HepG2 (cell line): Measurements from ENCODE around the gene MPST. TPM values are rescaled to one million over a fixed set of nuclear protein-coding genes. Genes with fewer than 3 reads are reported as not detected.

ENCODE experiments used
- ATAC-seq: fragments of 200-7000 bp; cut with Tn5 transposase; 3 replicates; pipeline ENCODE4 v1.9.1; 2020; ENCODE audit warnings: mild to moderate bottlenecking, moderate library complexity
- BruUV-seq: library from RNA; stranded (reverse); fragments of 400-500 nt; replicated peaks from 2 replicates; lab custom pipeline; 2021; lab: Mats Ljungman, UMichigan
- CTCF ChIA-PET: fragments of 300-600 bp; formaldehyde crosslinking; extraction: SDS; loops from one replicate; lab custom pipeline; 2021; ENCODE audit warnings: low total read pairs, inconsistent platforms, low intra/inter-chr PET ratio; lab: Yijun Ruan, JAX
- POLR2A ChIA-PET: fragments of 350-600 bp; sonication (Branson Sonifier 250); formaldehyde crosslinking; loops from one replicate; lab custom pipeline; 2020; ENCODE audit warnings: antibody characterized with exemption, inconsistent platforms; lab: Yijun Ruan, JAX
- DNase-seq: peaks from one replicate; pipeline ENCODE4 v3.0.0-alpha.2; 2015; ENCODE audit warnings: low spot score
- FAIRE-seq: peaks from 3 replicates; lab custom pipeline; 2011; peaks lifted over from hg19 to GRCh38; lab: Jason Lieb, UNC
- H2AFZ ChIP-seq: one replicate; pipeline ENCODE4 v1.6.1; 2011; ENCODE audit warnings: low read length, inconsistent platforms
- H3K27ac ChIP-seq: fragments of 300-600 bp; 3 replicates; pipeline ENCODE4 v1.8.0; 2011; ENCODE audit warnings: mixed run types, mild to moderate bottlenecking, mixed read lengths, low read length, inconsistent platforms; ENCODE audit not compliant: insufficient read depth; ENCODE audit errors: extremely low read length
- H3K27me3 ChIP-seq, 2 experiments: fragments of 200-600 bp in 1 of 2; 2 replicates in 1 of 2; 3 replicates in 1 of 2; pipeline versions ENCODE4 v1.6.0 to v1.8.0; 2011; ENCODE audit warnings: low read length in 2 of 2, mild to moderate bottlenecking in 2 of 2, moderate library complexity in 2 of 2, inconsistent platforms in 1 of 2; ENCODE audit not compliant: insufficient read depth in 2 of 2, control insufficient read depth in 1 of 2
- H3K36me3 ChIP-seq, 2 experiments: fragments of 200-600 bp in 1 of 2; replicated peaks in 1 of 2; 2 replicates in 1 of 2; 3 replicates in 1 of 2; pipeline versions ENCODE4 v1.5.1 to v1.8.0; 2011; ENCODE audit warnings: low read length in 2 of 2, inconsistent platforms in 1 of 2; ENCODE audit not compliant: insufficient read depth in 2 of 2, control insufficient read depth in 1 of 2
- H3K4me1 ChIP-seq: 2 replicates; pipeline ENCODE4 v1.5.1; 2012; ENCODE audit warnings: low read length, inconsistent platforms; ENCODE audit not compliant: insufficient read depth
- H3K4me2 ChIP-seq: 2 replicates; pipeline ENCODE4 v1.6.0; 2011; ENCODE audit warnings: low read depth, low read length, inconsistent platforms
- H3K4me3 ChIP-seq, 3 experiments: fragments of 200-600 bp in 1 of 3; sonication (generic), shearing (Covaris generic) in 1 of 3; replicated peaks in 1 of 3; 2 replicates each; pipeline ENCODE4 v1.5.1; 2011 to 2016; ENCODE audit warnings: low read length in 3 of 3, inconsistent platforms in 2 of 3, low read depth in 2 of 3, mild to moderate bottlenecking in 2 of 3, control low read depth in 1 of 3, mixed read lengths in 1 of 3; ENCODE audit not compliant: insufficient read depth in 1 of 3
- H3K79me2 ChIP-seq: one replicate; pipeline ENCODE4 v1.6.1; 2011; ENCODE audit warnings: low read length, inconsistent platforms; ENCODE audit not compliant: insufficient read depth
- H3K9ac ChIP-seq: 2 replicates; pipeline ENCODE4 v1.6.0; 2011; ENCODE audit warnings: mild to moderate bottlenecking, low read depth, low read length, inconsistent platforms; ENCODE audit not compliant: insufficient read depth
- H3K9me3 ChIP-seq: 2 replicates; pipeline ENCODE4 v1.5.1; 2012; ENCODE audit warnings: mild to moderate bottlenecking, low read length
- H4K20me1 ChIP-seq: 2 replicates; pipeline ENCODE4 v1.6.0; 2011; ENCODE audit warnings: inconsistent platforms, mild to moderate bottlenecking, low read length, moderate library complexity; ENCODE audit not compliant: insufficient read depth
- ATF1 ChIP-seq: IDR thresholded peaks from 2 replicates; pipeline ENCODE4 v1.6.1; 2016; ENCODE audit warnings: mild to moderate bottlenecking, control low read depth
- BRD4 ChIP-seq: sonication (generic); formaldehyde crosslinking; IDR thresholded peaks from 2 replicates; pipeline ENCODE4 v1.4.0; 2020; ENCODE audit warnings: missing genetic modification reagents
- EEA1 ChIP-seq: sonication (generic); formaldehyde crosslinking; IDR thresholded peaks from 2 replicates; pipeline ENCODE4 v1.5.1; 2020; ENCODE audit warnings: mild to moderate bottlenecking, missing genetic modification reagents, borderline replicate concordance
- HDAC6 ChIP-seq: fragments of 200-600 bp; sonication (generic); IDR thresholded peaks from 2 replicates; pipeline ENCODE4 v1.7.0; 2017; ENCODE audit warnings: mild to moderate bottlenecking, antibody characterized with exemption, low read length, low read depth
- MAFG ChIP-seq: sonication (generic); formaldehyde crosslinking; IDR thresholded peaks from 2 replicates; pipeline ENCODE4 v1.5.1; 2020; ENCODE audit warnings: mild to moderate bottlenecking, missing genetic modification reagents
- NCOA2 ChIP-seq: sonication (generic); formaldehyde crosslinking; IDR thresholded peaks from 2 replicates; pipeline ENCODE4 v1.8.0; 2022; ENCODE audit warnings: inconsistent platforms
- NPAS2 ChIP-seq: sonication (generic); formaldehyde crosslinking; IDR thresholded peaks from 2 replicates; pipeline ENCODE4 v1.8.0; 2022; ENCODE audit warnings: mild to moderate bottlenecking, missing genetic modification reagents, borderline replicate concordance
- PBX2 ChIP-seq: IDR thresholded peaks from 2 replicates; pipeline ENCODE4 v1.6.1; 2016; ENCODE audit warnings: control low read depth
- RAD51 ChIP-seq: fragments of 450-650 bp; IDR thresholded peaks from 2 replicates; pipeline ENCODE4 v1.6.1; 2016; ENCODE audit warnings: borderline replicate concordance
- SIX1 ChIP-seq: sonication (generic); formaldehyde crosslinking; IDR thresholded peaks from 2 replicates; pipeline ENCODE4 v1.4.0; 2020; ENCODE audit warnings: missing genetic modification reagents, borderline replicate concordance
- TRIM22 ChIP-seq: fragments of 450-650 bp; IDR thresholded peaks from 2 replicates; pipeline ENCODE4 v1.6.1; 2017
- U2AF1 ChIP-seq: fragments of 200-400 bp; formaldehyde crosslinking; optimal IDR thresholded peaks from 2 replicates; pipeline ENCODE3; 2017; ENCODE audit warnings: mild to moderate bottlenecking, low read depth, low read length
- ZBTB34 ChIP-seq: sonication (generic); formaldehyde crosslinking; IDR thresholded peaks from 2 replicates; pipeline ENCODE4 v1.8.0; 2022; ENCODE audit warnings: mild to moderate bottlenecking, missing genetic modification reagents
- ZBTB39 ChIP-seq: sonication (generic); formaldehyde crosslinking; IDR thresholded peaks from 2 replicates; pipeline ENCODE4 v1.5.0; 2020; ENCODE audit warnings: missing genetic modification reagents
- ZFP41 ChIP-seq: sonication (generic); formaldehyde crosslinking; IDR thresholded peaks from 2 replicates; pipeline ENCODE4 v1.4.0; 2020; ENCODE audit warnings: mild to moderate bottlenecking, missing genetic modification reagents, borderline replicate concordance
- ZNF281 ChIP-seq: sonication (generic); formaldehyde crosslinking; IDR thresholded peaks from 2 replicates; pipeline ENCODE4 v1.4.0; 2020; ENCODE audit warnings: missing genetic modification reagents, borderline replicate concordance
- ZNF44 ChIP-seq: sonication (generic); formaldehyde crosslinking; IDR thresholded peaks from 2 replicates; pipeline ENCODE4 v1.5.1; 2020; ENCODE audit warnings: mild to moderate bottlenecking, missing genetic modification reagents
- ZNF674 ChIP-seq: sonication (generic); formaldehyde crosslinking; IDR thresholded peaks from 2 replicates; pipeline ENCODE4 v1.5.0; 2020; ENCODE audit warnings: low read depth, mild to moderate bottlenecking, missing genetic modification reagents
- WGBS: methylation state at CpG from one replicate; pipeline ENCODE4 v1.1.6; 2017; ENCODE audit warnings: low lambda C conversion rate; 5-methylcytosine and 5-hydroxymethylcytosine counted together
- in situ Hi-C: cut with HindIII; loops from 2 replicates; pipeline ENCODE4 v1.10.0; 2017; ENCODE audit warnings: low pct_unique_long_range_greater_than_20kb; ENCODE audit not compliant: extremely low pct_ligation_motif_present
- intact Hi-C: fragments of 100-400 bp; cut with micrococcal nuclease; formaldehyde crosslinking; loops from one replicate; pipeline ENCODE4 v1.10.0; 2022; ENCODE audit not compliant: unreplicated experiment
- polyA plus RNA-seq, 8 experiments: library from polyadenylated mRNA; depleted of rRNA in 3 of 8; stranded (reverse) in 7 of 8; unstranded in 1 of 8; fragments of >200 nt; fragmentation: Illumina TruSeq in 4 of 8; extraction: Trizol in 4 of 8; gene quantifications; 2 replicates each; pipeline versions ENCODE4 v1.2.1 to v1.2.3, GENCODE V29; 2011 to 2016; ENCODE audit warnings: low read depth in 4 of 8, missing spikeins in 1 of 8, mixed read lengths in 1 of 8; ENCODE audit not compliant: insufficient read depth in 1 of 8
- total RNA-seq, 5 experiments: library from RNA; depleted of rRNA; stranded (reverse); fragments of >200 nt; fragmentation: Illumina TruSeq; extraction: Trizol; gene quantifications; 2 replicates each; pipeline ENCODE4 v1.2.3, GENCODE V29; 2016; ENCODE audit warnings: low read depth in 1 of 5

The MPST gene
- total and polyA plus RNA-seq, 2 of the 13 experiments (the other 11 are each of a cell fraction or from before 2014, with no cell fraction given) = 133 to 141 TPM

- FAIRE-seq (no peak), ATAC-seq (no peak), DNase-seq (no peak)
- Histone ChIP-seq H3K27me3 (peaks cover 0 to 13% of the 10 kb centered on the region in 2 experiments; a peak in 2 of 5 replicates), H3K9me3 (no peaks in the 10 kb centered on the region), H2AFZ (no peak overlapping the region), H3K4me3 (no peak overlapping the region), H3K79me2 (no peaks in the 10 kb centered on the region), H3K4me1 (peaks cover 64% of the 10 kb centered on the region), H3K9ac (no peak overlapping the region), H3K27ac (no peak overlapping the region), H3K4me2 (no peak overlapping the region), H4K20me1 (no peaks in the 10 kb centered on the region), H3K36me3 (no peaks in the 10 kb centered on the region)
- 35% methylated on average over 6 of the region's 6 CpGs for WGBS
- intact Hi-C loops = no loop called here
- POLR2A ChIA-PET = no interaction called here
- in situ Hi-C loops = no loop called here
- CTCF ChIA-PET = no interaction called here
- no TSS peak for BruUV-seq
- TF ChIP-seq ZFP41 (CRISPR knock-in tag) (no peak), TRIM22 (no peak), ZNF44 (CRISPR knock-in tag) (no peak), MAFG (CRISPR knock-in tag) (no peak), SIX1 (CRISPR knock-in tag) (no peak), NCOA2 (CRISPR knock-in tag) (no peak), HDAC6 (no peak), NPAS2 (CRISPR knock-in tag) (no peak), ZBTB34 (no peak), ZBTB39 (CRISPR knock-in tag) (no peak), EEA1 (no peak), ZNF674 (CRISPR knock-in tag) (no peak), ZNF281 (no peak), RAD51 (no peak), BRD4 (CRISPR knock-in tag) (no peak), PBX2 (CRISPR knock-in tag) (no peak), ATF1 (CRISPR knock-in tag) (no peak), U2AF1 (no peak)
Observed at GRCh38 chr22:37048133-37048532, 28.6 kb downstream of the MPST start.
